Measurements from ENCODE around the gene FAM13A.

Gene FAM13A

DNA sequence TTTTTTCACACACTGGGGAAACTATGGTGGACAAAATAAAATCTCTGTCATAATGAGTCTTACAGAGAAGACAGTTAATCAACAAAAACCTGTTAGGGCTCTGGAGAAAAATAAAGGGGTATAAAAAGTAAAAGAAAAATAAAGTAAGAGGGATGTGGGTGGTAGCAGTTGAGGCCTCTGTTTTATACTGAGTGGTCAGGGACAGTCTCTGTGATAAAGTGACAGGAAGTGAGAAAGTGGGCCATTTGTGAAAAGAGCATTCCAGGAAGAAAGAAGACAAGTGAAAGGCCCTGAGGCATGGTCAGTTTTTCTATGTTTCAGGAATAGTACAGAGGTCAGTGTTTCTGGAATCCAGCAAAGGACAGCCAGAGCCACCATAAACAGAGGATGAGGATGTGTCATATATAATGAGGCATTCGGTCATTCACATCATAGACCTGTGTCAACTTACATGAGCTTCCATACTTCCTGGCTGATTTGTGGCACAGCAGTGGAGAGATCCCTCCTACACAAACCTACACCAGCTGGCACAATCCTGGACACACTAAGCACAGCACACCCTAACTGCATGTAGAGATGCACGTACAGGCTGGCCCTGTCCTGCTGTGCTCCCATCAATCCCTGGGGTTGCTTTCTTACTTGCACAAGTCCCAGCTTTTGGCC is 295.0 kb downstream of the FAM13A start:
- DNase-seq: no peak

- DNase-seq: no peak
These were observed 295.6 kb downstream of the FAM13A start for GRCh38 chr4:88761342-88761741.

- DNase-seq: no peak
These were observed 297.1 kb downstream of the FAM13A start for GRCh38 chr4:88759895-88760290.

DNA sequence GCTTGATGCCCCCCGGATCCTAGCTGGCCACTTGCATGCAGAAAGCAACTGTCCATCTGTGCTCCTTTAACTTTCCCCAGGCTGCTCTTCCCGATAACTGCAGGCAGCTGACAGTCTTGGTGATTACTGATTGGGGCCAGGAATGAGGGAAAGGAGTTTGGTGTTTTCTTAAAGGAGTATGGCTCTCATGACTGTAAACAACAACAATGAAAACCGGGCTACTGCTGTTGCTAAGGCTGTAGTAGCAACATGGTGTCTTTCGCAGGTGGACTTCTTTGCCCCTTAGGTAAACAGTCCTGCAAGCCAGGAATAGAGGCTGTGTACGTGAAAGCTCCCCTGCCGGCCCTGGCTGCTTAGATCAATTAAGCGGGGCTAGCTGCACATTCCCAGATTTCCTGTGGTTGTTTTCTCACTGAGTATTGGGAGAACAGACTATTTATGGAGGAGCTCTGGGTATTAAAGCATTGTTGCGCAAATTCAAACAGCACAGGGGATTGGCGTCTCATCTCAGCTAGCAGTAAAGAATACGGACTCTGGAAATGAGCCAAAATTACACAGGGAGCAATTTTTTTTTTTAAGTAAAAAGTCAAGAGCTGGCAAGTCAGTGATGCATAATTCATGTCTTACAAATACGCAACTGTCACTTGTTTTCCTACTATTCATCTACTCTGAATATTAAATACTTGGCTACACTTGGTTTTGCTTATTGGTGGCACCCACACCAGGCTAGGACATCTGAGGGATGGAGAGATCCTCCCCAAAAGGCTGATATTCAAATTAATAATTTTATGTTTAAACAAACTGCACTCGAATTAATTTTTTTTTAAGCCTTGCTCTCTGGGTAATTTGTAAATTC is 297.7 kb downstream of the FAM13A start:
- no peak for DNase-seq

GRCh38 chr4:88758264-88758663 is 298.7 kb downstream of the FAM13A start:
- DNase-seq: no peak

DNA sequence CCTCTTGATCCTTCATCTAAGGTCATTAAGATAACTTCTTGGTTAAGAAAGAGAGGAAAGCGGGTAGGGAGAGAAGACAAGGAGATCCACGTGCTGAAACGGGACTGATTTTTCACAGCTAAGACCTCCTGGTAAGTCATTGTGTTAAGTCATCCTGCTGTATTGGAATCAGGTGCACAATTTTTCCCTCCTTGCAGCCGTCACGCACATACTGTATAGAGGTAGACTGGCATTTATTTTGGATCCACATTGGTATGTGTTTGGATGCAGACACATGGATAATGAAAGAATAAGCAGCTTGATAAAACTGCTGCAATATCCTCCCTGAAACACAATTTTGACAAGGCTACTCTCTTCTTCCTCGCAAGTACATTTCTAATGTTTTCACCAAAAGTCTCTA is 299.2 kb downstream of the FAM13A start:
- DNase-seq: no peak

GRCh38 chr4:88757067-88757466 is 299.9 kb downstream of the FAM13A start:
- DNase-seq: no peak

DNA sequence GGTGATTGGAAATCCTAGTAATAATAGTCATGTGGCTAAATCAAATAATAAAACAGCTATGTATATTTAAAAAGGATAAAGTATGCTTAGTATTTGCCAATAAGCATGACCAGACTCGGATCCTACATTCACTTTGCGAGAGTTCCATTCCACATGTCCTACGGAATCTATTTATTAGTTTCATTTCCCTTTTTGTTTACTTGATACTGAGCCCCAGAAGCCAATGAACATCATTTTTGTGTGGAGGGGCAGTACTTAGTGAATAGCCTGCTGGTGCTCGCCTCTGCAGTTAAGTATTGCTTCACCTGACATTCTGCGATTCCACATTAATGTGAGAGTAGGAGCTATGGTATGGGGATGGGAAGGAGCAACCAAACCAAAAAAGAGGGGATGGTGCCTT is 300.8 kb downstream of the FAM13A start:
- no peak for DNase-seq

GRCh38 chr4:88755454-88755853 is 301.5 kb downstream of the FAM13A start:
- no peak for DNase-seq

DNA sequence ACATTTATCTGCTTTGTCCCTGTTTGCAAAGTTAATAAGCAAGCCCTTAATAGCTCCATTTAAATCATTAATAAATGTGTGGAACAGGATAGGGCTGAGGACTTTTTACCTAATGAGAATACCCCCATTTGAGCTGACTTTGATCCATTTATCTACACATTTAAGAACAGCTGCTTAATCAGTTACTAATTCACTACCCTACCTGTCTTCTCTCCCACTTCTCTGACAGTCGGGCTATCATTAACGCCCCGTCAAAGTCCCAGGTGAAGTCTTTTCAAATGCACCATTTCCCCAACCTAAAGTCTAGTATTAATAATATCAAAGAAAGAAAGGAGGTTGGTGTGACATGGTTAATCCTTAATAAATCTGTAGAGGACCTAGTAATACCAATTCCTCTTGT is 302.2 kb downstream of the FAM13A start:
- DNase-seq: no peak

DNA sequence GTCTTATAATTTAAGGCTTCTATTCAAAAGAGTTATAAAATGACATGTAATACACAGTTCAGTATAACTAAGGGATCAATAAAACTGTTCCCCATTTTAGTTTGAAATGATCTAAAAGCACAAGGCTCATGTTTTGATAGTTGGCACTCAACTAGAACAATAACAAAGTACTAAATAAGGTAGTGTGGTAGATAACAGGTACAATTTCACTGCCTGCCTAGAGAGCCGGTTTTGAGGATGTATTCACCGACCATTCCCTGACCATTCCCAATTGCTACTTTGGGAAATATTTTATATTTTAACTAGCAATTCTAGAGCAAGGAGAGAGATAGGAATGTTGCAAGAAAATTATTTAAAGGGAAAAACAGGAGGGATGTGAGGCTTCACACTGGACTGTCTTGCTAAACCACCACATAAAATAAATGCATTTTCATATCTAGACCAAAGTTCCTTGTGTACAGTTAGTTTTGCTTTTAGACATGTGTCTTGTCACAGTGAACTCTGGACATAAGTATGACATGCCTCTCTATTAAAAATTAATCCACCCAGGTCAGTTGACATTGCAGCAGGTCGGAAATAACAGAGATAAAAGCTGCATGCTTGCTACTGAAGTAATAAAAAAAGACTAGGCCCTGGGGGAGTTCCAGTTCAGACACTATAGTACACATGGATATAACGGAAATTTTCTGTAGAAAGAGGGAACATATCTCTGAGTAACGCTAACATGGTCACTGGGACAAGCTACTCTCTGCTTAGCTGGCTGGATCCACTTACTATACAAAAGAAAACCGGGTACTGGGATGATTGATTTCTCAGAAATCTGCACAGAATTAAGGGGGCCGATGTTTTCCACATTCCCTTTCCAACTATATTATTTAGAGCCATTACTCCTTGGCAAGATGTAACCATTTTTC is 303.1 kb downstream of the FAM13A start:
- DNase-seq: no peak

DNA sequence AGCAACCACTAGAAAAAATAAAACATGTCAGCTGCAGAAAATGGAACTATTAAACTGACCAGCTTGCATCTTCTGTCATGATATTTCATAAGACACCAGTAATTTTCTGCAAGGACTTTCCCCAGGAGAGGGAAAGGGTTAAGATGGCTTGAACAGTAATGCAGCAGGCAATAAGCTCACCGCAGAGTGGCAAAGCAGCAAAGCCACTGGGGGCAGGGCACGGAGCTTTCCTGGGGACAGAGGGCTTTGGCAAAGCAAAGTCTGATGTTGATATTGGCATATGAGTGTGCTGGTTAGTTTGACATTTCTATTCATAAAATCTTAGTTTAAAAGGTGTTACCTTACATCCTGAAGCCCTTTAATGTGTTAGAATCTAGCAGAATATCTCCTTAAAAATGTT is 304.2 kb downstream of the FAM13A start:
- no peak for DNase-seq

DNA sequence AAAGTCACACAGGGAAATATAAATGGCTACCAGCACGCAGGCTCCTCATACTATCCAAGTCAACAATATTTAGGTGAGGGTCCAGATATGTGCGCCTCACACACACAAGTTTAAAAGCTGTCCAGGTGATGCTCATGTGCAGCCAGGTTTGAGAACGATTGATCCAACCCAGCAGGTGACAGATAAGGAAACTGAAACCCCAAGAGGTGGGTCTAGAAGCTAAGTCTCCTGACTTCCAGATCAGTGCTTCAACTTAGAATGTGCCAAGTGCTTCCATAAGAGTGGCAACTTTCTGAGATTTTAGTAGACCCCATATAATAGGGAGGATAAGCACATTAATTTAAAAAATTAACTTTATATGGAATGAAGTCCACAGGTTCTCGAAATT is 304.9 kb downstream of the FAM13A start:
- no peak for DNase-seq

GRCh38 chr4:88751258-88752075 is 305.5 kb downstream of the FAM13A start:
- DNase-seq: no peak

DNA sequence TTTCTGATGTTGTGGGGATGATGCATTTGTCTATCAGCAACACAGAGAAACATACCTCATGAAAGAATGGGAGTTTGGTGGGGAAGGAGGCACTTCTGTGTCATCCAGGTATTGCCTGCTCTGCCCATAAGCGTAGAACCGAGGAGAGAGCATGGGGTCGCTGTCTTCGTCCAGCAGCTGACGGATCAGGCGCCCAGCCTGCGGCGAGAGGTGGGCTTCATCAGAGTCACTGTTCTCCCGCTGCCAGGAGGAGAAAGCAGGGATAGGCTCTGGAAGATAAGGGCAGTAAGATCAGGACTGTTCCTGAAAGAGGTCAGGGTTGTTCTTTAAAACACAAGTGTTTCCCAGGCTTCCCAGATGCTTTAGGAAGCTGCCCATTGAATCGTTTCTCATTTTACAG is 306.6 kb downstream of the FAM13A start:
- DNase-seq: no peak

GRCh38 chr4:88747351-88747750 is 309.6 kb downstream of the FAM13A start:
- DNase-seq: no peak

- DNase-seq: no peak
These were observed 310.8 kb downstream of the FAM13A start for GRCh38 chr4:88746206-88746605.

- DNase-seq: no peak
These were observed 311.3 kb downstream of the FAM13A start for GRCh38 chr4:88745581-88746163.

- no peak for DNase-seq
These were observed 311.8 kb downstream of the FAM13A start for GRCh38 chr4:88745175-88745574.

- no peak for DNase-seq
These were observed 312.4 kb downstream of the FAM13A start for GRCh38 chr4:88744609-88745008.

- no peak for DNase-seq
These were observed 313.3 kb downstream of the FAM13A start for GRCh38 chr4:88743696-88744095.

DNA sequence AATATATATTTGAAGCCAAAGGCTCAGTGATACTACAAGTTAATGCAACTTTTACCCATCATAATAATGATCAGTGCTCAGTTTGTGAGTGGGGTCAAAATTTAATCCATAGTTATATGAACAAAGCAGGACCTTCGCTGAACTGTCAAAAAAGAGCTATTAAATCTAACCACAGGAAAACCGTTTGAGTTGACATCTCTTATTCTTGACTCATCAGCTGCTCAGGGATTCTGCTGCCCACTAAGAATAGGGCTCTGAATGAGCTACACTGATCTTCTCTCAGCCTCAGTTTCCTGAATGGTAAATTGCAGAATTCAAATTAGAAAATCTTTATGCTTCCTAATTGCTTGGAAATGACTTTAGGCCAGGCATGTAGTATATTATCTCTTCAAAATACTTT is 314.4 kb downstream of the FAM13A start:
- no peak for DNase-seq

Data from stimulated activated CD4-positive, alpha-beta T cell treated with anti-CD3 and anti-CD28 coated beads, Interleukin-2, amount 100 ng/mL, for 24 hours (primary cell).